ENCODE data around the gene COX4I1. TPM values are rescaled to one million over a fixed set of nuclear protein-coding genes. Genes with fewer than 3 reads are reported as not detected.

Gene COX4I1
- total and polyA plus RNA-seq, 2 of the 8 experiments (the other 6 are each of a cell fraction or from before 2014, with no cell fraction given), result 507 to 707 TPM

DNA sequence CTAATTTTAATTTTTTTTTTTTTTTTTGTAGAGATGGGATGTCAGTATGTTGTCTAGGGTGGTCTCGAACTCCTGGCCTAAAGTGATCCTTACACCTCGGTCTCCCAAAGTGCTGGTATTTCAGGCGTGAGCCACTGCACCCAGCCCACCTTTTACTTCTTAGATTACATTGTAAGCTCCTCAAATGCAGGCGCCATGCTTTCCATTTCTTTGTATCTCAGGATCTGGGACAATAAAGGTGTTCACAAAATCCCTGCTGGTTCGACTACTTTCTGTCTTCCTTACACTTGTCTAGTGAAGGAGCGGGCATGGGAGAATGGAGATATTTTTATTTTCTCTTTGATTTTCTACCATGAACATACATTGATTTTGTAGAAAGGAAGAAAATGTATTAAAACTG is 25.4 kb upstream of the COX4I1 start:
- H3K27me3 ChIP-seq (replicated peaks in 1 of 4; ENCODE audit: control insufficient read depth in 3 of 4, extremely low read depth in 1 of 4, insufficient read depth in 3 of 4, low read length in 3 of 4), result no peaks in the 10 kb centered on the region
- DNase-seq (ENCODE audit: low read depth in 1 of 2, low spot score in 2 of 2), result no peak
- H2BK5ac ChIP-seq (ENCODE audit: low read depth, low read length), result no peak overlapping the region
- H2BK15ac ChIP-seq (ENCODE audit: low read length), result no peak overlapping the region
- no peak overlapping the region for H3K4me2 ChIP-seq (ENCODE audit: insufficient read depth in 1 of 2, low read depth in 2 of 2, low read length in 2 of 2)
- H4K5ac ChIP-seq (ENCODE audit: insufficient read length, low read depth, low read length), result no peak overlapping the region
- H3K79me2 ChIP-seq (ENCODE audit: control insufficient read depth in 1 of 2, insufficient read depth in 2 of 2, low read length in 2 of 2), result no peaks in the 10 kb centered on the region
- H2BK20ac ChIP-seq (ENCODE audit: low read length), result no peak overlapping the region
- H3K23me2 ChIP-seq (ENCODE audit: low read depth, low read length), result no peaks in the 10 kb centered on the region
- ChIA-PET POLR2A (ENCODE audit: partially characterized antibody) (interaction anchor here (0.9 to 1.1 kb wide), 2 partner anchors 9 to 31 kb away, joined by 3 to 4 read pairs; no protein-coding TSS in a partner anchor), CTCF (ENCODE audit: partially characterized antibody) (no interaction called here)
- H3K27ac ChIP-seq (ENCODE audit: low read depth, low read length), result no peak overlapping the region
- no peak overlapping the region for H3K4ac ChIP-seq (replicated peaks; ENCODE audit: insufficient read length, low read depth, low read length)
- H3K56ac ChIP-seq (replicated peaks; ENCODE audit: insufficient read length, low read depth, low read length), result no peak overlapping the region
- H3K79me1 ChIP-seq (ENCODE audit: low read depth, low read length), result 0 out of 2 replicates have a peak, but pooled peaks cover 2% of the 10 kb centered on the region
- no peaks in the 10 kb centered on the region for H3K9me3 ChIP-seq (ENCODE audit: insufficient read depth in 2 of 2, low read depth in 1 of 2, low read length in 1 of 2)
- H3K23ac ChIP-seq (ENCODE audit: insufficient read length), result no peak overlapping the region
- no peak for FAIRE-seq
- TF ChIP-seq, protein P1, sequence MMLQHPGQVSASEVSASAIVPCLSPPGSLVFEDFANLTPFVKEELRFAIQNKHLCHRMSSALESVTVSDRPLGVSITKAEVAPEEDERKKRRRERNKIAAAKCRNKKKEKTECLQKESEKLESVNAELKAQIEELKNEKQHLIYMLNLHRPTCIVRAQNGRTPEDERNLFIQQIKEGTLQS (IDR thresholded peaks at IDR 0.05; ENCODE audit: insufficient read depth, low read depth, low read length), result no peak
- TF ChIP-seq POLR2A (IDR thresholded peaks at IDR 0.05; ENCODE audit: control extremely low read depth in 1 of 2, low read depth in 2 of 2, low read length in 2 of 2) (no peak), CBX8 (IDR thresholded peaks at IDR 0.05; ENCODE audit: borderline replicate concordance, low read depth, low read length) (no peak)
- no peaks in the 10 kb centered on the region for H4K20me1 ChIP-seq (replicated peaks in 1 of 2; ENCODE audit: control insufficient read depth in 1 of 2, insufficient read depth in 2 of 2, low read length in 2 of 2)
- no peak overlapping the region for H4K91ac ChIP-seq (replicated peaks; ENCODE audit: insufficient read length, low read length)
- no peak overlapping the region for H3K18ac ChIP-seq (ENCODE audit: extremely low read depth, low read length)
- H3K14ac ChIP-seq (ENCODE audit: insufficient read length), result no peak overlapping the region
- peaks cover 4 to 21% (median 6%) of the 10 kb centered on the region in 4 experiments; a peak in 7 of 8 replicates for H3K36me3 ChIP-seq (ENCODE audit: control insufficient read depth in 2 of 4, insufficient read depth in 4 of 4, low read length in 3 of 4)
- no peak overlapping the region for H4K8ac ChIP-seq (ENCODE audit: extremely low read depth, insufficient read depth, low read length)
- H3K9ac ChIP-seq (replicated peaks in 1 of 4; ENCODE audit: extremely low read depth in 1 of 4, low read depth in 3 of 4, low read length in 3 of 4), result no peak overlapping the region
- no peak overlapping the region for H3K4me3 ChIP-seq (ENCODE audit: extremely low read depth in 1 of 4, insufficient read depth in 2 of 4, low read depth in 3 of 4, low read length in 4 of 4)
- no peak overlapping the region for H2AK5ac ChIP-seq (ENCODE audit: low read depth, low read length)
- H2BK12ac ChIP-seq (ENCODE audit: low read depth, low read length), result no peak overlapping the region
- H3K4me1 ChIP-seq (replicated peaks in 1 of 4; ENCODE audit: control insufficient read depth in 3 of 4, insufficient read depth in 4 of 4, low read length in 3 of 4), result no peaks in the 10 kb centered on the region
- no peak overlapping the region for H2BK120ac ChIP-seq (replicated peaks; ENCODE audit: low read depth, low read length)
- WGBS, 2 experiments (ENCODE audit: extremely low coverage in 1 of 2, insufficient coverage in 1 of 2, insufficient read length in 1 of 2, insufficient replicate concordance in 2 of 2, low coverage in 1 of 2, low lambda C conversion rate in 2 of 2, missing lambda C conversion rate in 1 of 2), result 89% methylated on average over 5 of the region's 6 CpGs; no CpG with 5 or more reads in 1 of the 2 experiments
- H2AFZ ChIP-seq (ENCODE audit: low read length), result no peak overlapping the region
